Smooth muscle cell (in vitro differentiated cells): Measurements from ENCODE around the gene MYRF. TPM values are rescaled to one million over a fixed set of nuclear protein-coding genes. Genes with fewer than 3 reads are reported as not detected.

Experiments
- DNase-seq: peaks from one replicate; lab custom pipeline; 2025; ENCODE audit not compliant: unreplicated experiment; lab: John Stamatoyannopoulos, UW
- H2AFZ ChIP-seq: fragments of 200-600 bp; sonication (generic); 2 replicates; pipeline ENCODE4 v1.6.0; 2016; ENCODE audit warnings: antibody characterized with exemption, low read depth, mild to moderate bottlenecking
- H3F3A ChIP-seq: fragments of 200-600 bp; sonication (generic); 2 replicates; pipeline ENCODE4 v1.6.0; 2017; ENCODE audit warnings: antibody characterized with exemption, low read depth
- H3K27ac ChIP-seq: fragments of 200-600 bp; sonication (generic); 2 replicates; pipeline ENCODE4 v1.5.1; 2016; ENCODE audit warnings: low read depth, mild to moderate bottlenecking
- H3K27me3 ChIP-seq: fragments of 200-600 bp; sonication (generic); 2 replicates; pipeline ENCODE4 v1.6.1; 2016; ENCODE audit warnings: low read depth, mild to moderate bottlenecking
- H3K36me3 ChIP-seq: fragments of 200-600 bp; sonication (generic); 2 replicates; pipeline ENCODE4 v1.5.1; 2016; ENCODE audit warnings: low read depth
- H3K4me1 ChIP-seq: fragments of 200-600 bp; sonication (generic); 2 replicates; pipeline ENCODE4 v1.5.1; 2016; ENCODE audit warnings: low read depth
- H3K4me2 ChIP-seq: fragments of 200-600 bp; sonication (generic); 2 replicates; pipeline ENCODE4 v1.6.0; 2016; ENCODE audit warnings: mild to moderate bottlenecking
- H3K4me3 ChIP-seq: fragments of 200-600 bp; sonication (generic); 2 replicates; pipeline ENCODE4 v1.5.1; 2016; ENCODE audit warnings: mild to moderate bottlenecking
- H3K79me2 ChIP-seq: fragments of 200-600 bp; sonication (generic); 2 replicates; pipeline ENCODE4 v1.6.0; 2016; ENCODE audit warnings: low read depth, mild to moderate bottlenecking
- H3K9ac ChIP-seq: fragments of 200-600 bp; sonication (generic); 2 replicates; pipeline ENCODE4 v1.6.0; 2016; ENCODE audit warnings: low read depth
- H3K9me3 ChIP-seq: fragments of 200-600 bp; sonication (generic); replicated peaks from 2 replicates; pipeline ENCODE4 v1.5.1; 2016; ENCODE audit warnings: low read depth
- H4K20me1 ChIP-seq: fragments of 200-600 bp; sonication (generic); 2 replicates; pipeline ENCODE4 v1.6.0; 2016; ENCODE audit warnings: low read depth
- WGBS: methylation state at CpG from one replicate; pipeline ENCODE4 v1.1.7; 2016; ENCODE audit warnings: low lambda C conversion rate; 5-methylcytosine and 5-hydroxymethylcytosine counted together
- polyA plus RNA-seq: library from polyadenylated mRNA; unstranded; fragments of >200 nt; fragmentation: Nextera tagmentation; extraction: Ambion mirVana; gene quantifications from 2 replicates; pipeline ENCODE4 v1.2.1, GENCODE V29; 2016
- total RNA-seq: library from RNA; depleted of rRNA; stranded (reverse); fragments of >200 nt; gene quantifications from 2 replicates; pipeline ENCODE4 v1.2.3, GENCODE V29; 2014
- TF ChIP-seq, protein P1 (sequence below): fragments of 200-600 bp; sonication (generic); IDR thresholded peaks from 2 replicates; pipeline ENCODE4 v1.5.1; 2017; ENCODE audit warnings: borderline replicate concordance, mild to moderate bottlenecking, antibody characterized with exemption; ENCODE audit not compliant: insufficient read depth, poor library complexity, severe bottlenecking

Gene MYRF
- total and polyA plus RNA-seq, 2 experiments from 2014 or later = 11.1 to 13.7 TPM

DNA sequence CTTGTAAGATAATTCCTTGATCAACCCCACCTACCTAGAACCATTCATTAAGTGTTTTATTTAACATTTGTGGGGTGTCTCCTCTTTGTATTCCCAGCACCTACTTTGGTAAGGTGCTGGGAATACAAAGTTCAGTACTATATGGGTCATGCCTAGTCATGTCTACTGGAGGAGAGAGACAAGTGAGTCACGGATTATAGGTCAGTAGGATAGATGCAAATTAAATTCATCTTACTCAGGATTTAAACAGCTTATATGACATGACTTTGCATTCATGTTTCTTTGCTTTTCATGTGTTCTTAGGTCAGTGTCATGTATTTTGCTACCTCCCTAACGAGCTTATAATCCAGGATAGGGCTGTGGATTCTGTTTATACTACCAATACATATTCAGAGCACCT lies 67.7 kb downstream of the MYRF start:
- Histone ChIP-seq H4K20me1 (no peaks in the 10 kb centered on the region), H3F3A (peaks cover 7% of the 10 kb centered on the region), H3K36me3 (no peaks in the 10 kb centered on the region), H3K27ac (peak overlapping the region; percentile 71), H2AFZ (no peak overlapping the region), H3K4me2 (peak overlapping the region; percentile 21), H3K9ac (peak overlapping the region; percentile 25), H3K4me1 (peaks cover 9% of the 10 kb centered on the region), H3K4me3 (no peak overlapping the region), H3K27me3 (no peaks in the 10 kb centered on the region), H3K9me3 (no peaks in the 10 kb centered on the region), H3K79me2 (peaks cover 24% of the 10 kb centered on the region)
- DNase-seq = no peak
- TF ChIP-seq, protein P1, sequence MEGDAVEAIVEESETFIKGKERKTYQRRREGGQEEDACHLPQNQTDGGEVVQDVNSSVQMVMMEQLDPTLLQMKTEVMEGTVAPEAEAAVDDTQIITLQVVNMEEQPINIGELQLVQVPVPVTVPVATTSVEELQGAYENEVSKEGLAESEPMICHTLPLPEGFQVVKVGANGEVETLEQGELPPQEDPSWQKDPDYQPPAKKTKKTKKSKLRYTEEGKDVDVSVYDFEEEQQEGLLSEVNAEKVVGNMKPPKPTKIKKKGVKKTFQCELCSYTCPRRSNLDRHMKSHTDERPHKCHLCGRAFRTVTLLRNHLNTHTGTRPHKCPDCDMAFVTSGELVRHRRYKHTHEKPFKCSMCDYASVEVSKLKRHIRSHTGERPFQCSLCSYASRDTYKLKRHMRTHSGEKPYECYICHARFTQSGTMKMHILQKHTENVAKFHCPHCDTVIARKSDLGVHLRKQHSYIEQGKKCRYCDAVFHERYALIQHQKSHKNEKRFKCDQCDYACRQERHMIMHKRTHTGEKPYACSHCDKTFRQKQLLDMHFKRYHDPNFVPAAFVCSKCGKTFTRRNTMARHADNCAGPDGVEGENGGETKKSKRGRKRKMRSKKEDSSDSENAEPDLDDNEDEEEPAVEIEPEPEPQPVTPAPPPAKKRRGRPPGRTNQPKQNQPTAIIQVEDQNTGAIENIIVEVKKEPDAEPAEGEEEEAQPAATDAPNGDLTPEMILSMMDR = no peak
- 77% methylated on average over 2 of the region's 2 CpGs for WGBS

DNA sequence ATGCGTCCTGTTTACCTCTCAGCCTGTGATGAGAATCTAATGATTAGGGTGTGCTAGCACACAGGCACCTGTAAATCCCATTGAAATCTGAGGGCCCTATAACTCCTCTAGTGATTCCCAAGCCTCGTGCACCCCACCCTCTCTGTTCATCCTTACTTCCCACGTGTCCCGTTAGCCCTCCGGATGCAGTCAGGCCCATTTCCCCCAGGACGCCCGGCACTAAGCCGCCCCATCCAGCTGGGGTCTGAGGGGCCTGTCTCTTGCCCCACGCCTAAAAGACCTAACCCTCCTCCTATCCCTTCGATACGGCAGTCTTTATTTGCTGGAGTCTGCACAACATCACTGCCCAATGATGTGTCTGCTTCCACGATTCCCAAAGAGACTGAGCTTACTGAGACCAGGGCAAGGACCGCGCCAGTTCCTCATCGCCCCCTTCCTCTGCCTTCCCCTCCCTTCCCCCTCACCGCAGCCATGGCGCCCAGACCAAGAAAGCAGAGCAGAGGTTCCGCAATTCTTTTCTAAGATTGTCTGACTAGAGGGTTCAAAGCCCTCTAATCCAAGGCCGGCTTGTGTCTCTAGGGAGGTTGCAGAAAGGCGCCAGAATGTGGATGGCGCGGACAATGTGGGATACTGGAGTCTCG lies 74.6 kb downstream of the MYRF start:
- no peaks in the 10 kb centered on the region for H3K9me3 ChIP-seq
- no peaks in the 10 kb centered on the region for H3K27me3 ChIP-seq
- WGBS = 10% methylated on average over 23 of the region's 23 CpGs
- H3F3A ChIP-seq = peaks cover 19% of the 10 kb centered on the region
- DNase-seq = no peak
- TF ChIP-seq, protein P1 = no peak
- H3K27ac ChIP-seq = peak overlapping the region; percentile 57
- peak overlapping the region; percentile 50 for H2AFZ ChIP-seq
- peaks cover 33% of the 10 kb centered on the region for H4K20me1 ChIP-seq
- H3K4me2 ChIP-seq = peak overlapping the region; percentile 96
- H3K4me1 ChIP-seq = peaks cover 27% of the 10 kb centered on the region
- peak overlapping the region; percentile 78 for H3K4me3 ChIP-seq
- no peaks in the 10 kb centered on the region for H3K36me3 ChIP-seq
- H3K9ac ChIP-seq = peak overlapping the region; percentile 9
- H3K79me2 ChIP-seq = peaks cover 44% of the 10 kb centered on the region

DNA sequence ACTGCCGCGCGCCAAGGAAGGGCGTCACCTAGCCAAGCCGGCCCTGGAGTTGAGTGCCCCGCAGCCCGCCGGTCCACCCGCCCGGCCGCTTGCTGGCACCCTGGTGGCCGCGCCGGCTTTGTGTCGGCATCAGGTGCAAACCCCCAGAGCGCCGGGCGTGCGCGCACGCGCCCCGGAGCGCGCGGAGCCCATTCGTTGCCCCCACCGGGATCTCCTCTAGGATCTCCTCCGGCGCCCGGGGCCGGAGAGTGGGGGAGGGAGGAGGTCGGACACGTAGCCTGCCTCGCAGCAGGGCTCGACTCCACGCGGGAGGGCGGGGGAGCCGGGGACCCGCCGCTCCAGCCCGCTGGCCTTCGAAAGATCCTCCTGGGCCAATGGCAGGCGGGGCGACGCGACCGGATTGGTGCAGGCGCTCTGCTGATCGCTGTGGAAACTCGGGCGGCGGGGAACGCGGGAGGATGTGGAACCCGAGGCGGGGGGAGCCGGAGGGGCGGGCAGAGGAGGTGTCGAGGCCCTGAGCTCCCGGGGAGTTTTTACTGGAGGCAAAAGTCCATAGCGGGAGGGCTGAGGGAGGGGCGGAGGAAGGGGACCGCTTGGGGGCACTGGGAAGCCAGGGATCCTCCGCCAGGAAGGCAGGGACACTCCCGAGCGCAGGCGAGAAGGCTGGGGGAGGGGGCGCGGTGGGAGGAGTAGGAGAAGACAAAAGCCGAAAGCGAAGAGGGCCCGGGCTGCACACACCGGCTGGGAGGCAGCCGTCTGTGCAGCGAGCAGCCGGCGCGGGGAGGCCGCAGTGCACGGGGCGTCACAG lies 75.3 kb downstream of the MYRF start, which contains the start of gene FADS2:
FADS2 (plus strand) TSS at position 730 of the 808 bp plus-strand sequence. CDS start 91 bp downstream, outside the sequence.
- peak within 1 kb of the TSS; percentile 96 for H3K4me2 ChIP-seq
- TF ChIP-seq, protein P1 = no peak
- peaks cover 19% of the 10 kb centered on the region for H3F3A ChIP-seq
- peak within 1 kb of the TSS; percentile 56 for H3K9ac ChIP-seq
- peak within 1 kb of the TSS; percentile 57 for H3K27ac ChIP-seq
- H3K36me3 ChIP-seq = no peaks in the 10 kb centered on the region
- H3K4me1 ChIP-seq = peaks cover 27% of the 10 kb centered on the region
- peaks cover 40% of the 10 kb centered on the region for H4K20me1 ChIP-seq
- peak within 1 kb of the TSS; percentile 78 for H3K4me3 ChIP-seq
- peak; percentile 88 for DNase-seq
- peak within 1 kb of the TSS; percentile 50 for H2AFZ ChIP-seq
- no peaks in the 10 kb centered on the region for H3K9me3 ChIP-seq
- peaks cover 49% of the 10 kb centered on the region for H3K79me2 ChIP-seq
- 2% methylated on average over 67 of the region's 83 CpGs for WGBS
- H3K27me3 ChIP-seq = no peaks in the 10 kb centered on the region
